H1 (cell line): ENCODE results near the gene SYNPO. TPM values are rescaled to one million over a fixed set of nuclear protein-coding genes. Genes with fewer than 3 reads are reported as not detected.

Experiments used
- CTCF ChIA-PET: fragments of 300-600 bp; sonication (Branson Sonifier 250); formaldehyde crosslinking; loops from one replicate; lab custom pipeline; 2021; ENCODE audit not compliant: partially characterized antibody; lab: Charles Lee
- POLR2A ChIA-PET: fragments of 300-600 bp; sonication (Branson Sonifier 250); formaldehyde crosslinking; loops from one replicate; lab custom pipeline; 2021; ENCODE audit warnings: inconsistent platforms; ENCODE audit not compliant: partially characterized antibody; lab: Charles Lee
- DNase-seq, 2 experiments: peaks; one replicate each; pipeline versions ENCODE4 v3.0.0 to v3.0.0-alpha.2; 2010 to 2022; ENCODE audit warnings: low spot score in 2 of 2, low read depth in 1 of 2, mixed read lengths in 1 of 2
- FAIRE-seq: peaks from 2 replicates; lab custom pipeline; 2011; peaks lifted over from hg19 to GRCh38; lab: Jason Lieb, UNC
- H2AFZ ChIP-seq: 2 replicates; pipeline ENCODE4 v1.8.1; 2012; ENCODE audit warnings: low read length, inconsistent platforms
- H2AK5ac ChIP-seq: 2 replicates; pipeline ENCODE4 v1.6.1; 2013; ENCODE audit warnings: low read depth, low read length
- H2BK120ac ChIP-seq: replicated peaks from 2 replicates; pipeline ENCODE3; 2013; ENCODE audit warnings: low read depth, low read length, inconsistent platforms
- H2BK12ac ChIP-seq: 2 replicates; pipeline ENCODE4 v1.6.1; 2013; ENCODE audit warnings: low read depth, low read length
- H2BK15ac ChIP-seq: 2 replicates; pipeline ENCODE4 v1.6.1; 2013; ENCODE audit warnings: low read length
- H2BK20ac ChIP-seq: 2 replicates; pipeline ENCODE4 v1.6.1; 2013; ENCODE audit warnings: low read length
- H2BK5ac ChIP-seq: 2 replicates; pipeline ENCODE4 v1.6.1; 2013; ENCODE audit warnings: low read depth, low read length
- H3K14ac ChIP-seq: 2 replicates; pipeline ENCODE4 v1.6.1; 2013; ENCODE audit warnings: inconsistent platforms; ENCODE audit not compliant: insufficient read length
- H3K18ac ChIP-seq: 2 replicates; pipeline ENCODE4 v1.6.1; 2013; ENCODE audit warnings: low read length; ENCODE audit errors: extremely low read depth
- H3K23ac ChIP-seq: 2 replicates; pipeline ENCODE4 v1.6.1; 2013; ENCODE audit warnings: inconsistent platforms; ENCODE audit not compliant: insufficient read length
- H3K23me2 ChIP-seq: 2 replicates; pipeline ENCODE4 v1.6.1; 2013; ENCODE audit warnings: low read depth, low read length
- H3K27ac ChIP-seq: 2 replicates; pipeline ENCODE4 v1.6.1; 2011; ENCODE audit warnings: low read depth, low read length, inconsistent platforms
- H3K27me3 ChIP-seq, 4 experiments: replicated peaks in 1 of 4; 1 replicate in 1 of 4; 2 replicates in 3 of 4; pipeline versions ENCODE4 v1.6.1 to v1.8.1; 2011 to 2013; ENCODE audit warnings: low read length in 3 of 4, mild to moderate bottlenecking in 3 of 4, inconsistent platforms in 2 of 4, mixed read lengths in 2 of 4, moderate library complexity in 1 of 4; ENCODE audit not compliant: control insufficient read depth in 3 of 4, insufficient read depth in 3 of 4; ENCODE audit errors: extremely low read depth in 1 of 4
- H3K36me3 ChIP-seq, 4 experiments: 2 replicates each; pipeline versions ENCODE4 v1.6.1 to v1.8.1; 2011 to 2013; ENCODE audit warnings: mild to moderate bottlenecking in 4 of 4, low read length in 3 of 4, moderate library complexity in 2 of 4, control low read depth in 1 of 4, inconsistent platforms in 1 of 4; ENCODE audit not compliant: insufficient read depth in 4 of 4, control insufficient read depth in 2 of 4
- H3K4ac ChIP-seq: replicated peaks from 2 replicates; pipeline ENCODE3; 2013; ENCODE audit warnings: low read length, low read depth, mixed read lengths, inconsistent platforms; ENCODE audit not compliant: insufficient read length
- H3K4me1 ChIP-seq, 4 experiments: replicated peaks in 1 of 4; 1 replicate in 1 of 4; 2 replicates in 3 of 4; pipeline versions ENCODE4 v1.6.1 to v1.8.1; 2011 to 2013; ENCODE audit warnings: low read length in 3 of 4, inconsistent platforms in 2 of 4, mixed read lengths in 1 of 4; ENCODE audit not compliant: insufficient read depth in 4 of 4, control insufficient read depth in 3 of 4
- H3K4me2 ChIP-seq, 2 experiments: 2 replicates each; pipeline versions ENCODE4 v1.6.1 to v1.8.1; 2011 to 2013; ENCODE audit warnings: low read depth in 2 of 2, low read length in 2 of 2, control low read depth in 1 of 2, inconsistent platforms in 1 of 2, mild to moderate bottlenecking in 1 of 2; ENCODE audit not compliant: insufficient read depth in 1 of 2
- H3K4me3 ChIP-seq, 4 experiments: fragments of 200-600, 300-600 bp in 1 of 4; sonication (generic), shearing (Covaris generic), sonication (Bioruptor Twin) in 1 of 4; 2 replicates each; pipeline versions ENCODE4 v1.5.1 to v1.8.1; 2011 to 2016; ENCODE audit warnings: low read length in 4 of 4, low read depth in 3 of 4, control low read depth in 2 of 4, inconsistent platforms in 2 of 4, mild to moderate bottlenecking in 2 of 4, mixed read lengths in 1 of 4, moderate library complexity in 1 of 4; ENCODE audit not compliant: insufficient read depth in 2 of 4; ENCODE audit errors: extremely low read depth in 1 of 4
- H3K56ac ChIP-seq: replicated peaks from 2 replicates; pipeline ENCODE3; 2013; ENCODE audit warnings: low read depth, mild to moderate bottlenecking, mixed read lengths, low read length, inconsistent platforms; ENCODE audit not compliant: insufficient read length
- H3K79me1 ChIP-seq: 2 replicates; pipeline ENCODE4 v1.6.1; 2013; ENCODE audit warnings: low read depth, low read length, control low read depth
- H3K79me2 ChIP-seq, 2 experiments: 2 replicates each; pipeline versions ENCODE4 v1.6.1 to v1.8.1; 2012 to 2013; ENCODE audit warnings: low read length in 2 of 2, mild to moderate bottlenecking in 2 of 2, inconsistent platforms in 1 of 2; ENCODE audit not compliant: insufficient read depth in 2 of 2, control insufficient read depth in 1 of 2
- H3K9ac ChIP-seq, 4 experiments: replicated peaks in 1 of 4; 1 replicate in 1 of 4; 2 replicates in 3 of 4; pipeline versions ENCODE4 v1.6.1 to v1.8.1; 2011 to 2013; ENCODE audit warnings: low read depth in 3 of 4, low read length in 3 of 4, control low read depth in 2 of 4, mild to moderate bottlenecking in 2 of 4, moderate library complexity in 2 of 4, inconsistent platforms in 1 of 4; ENCODE audit errors: extremely low read depth in 1 of 4
- H3K9me3 ChIP-seq, 2 experiments: 2 replicates each; pipeline versions ENCODE4 v1.6.1 to v1.8.1; 2012 to 2013; ENCODE audit warnings: mild to moderate bottlenecking in 2 of 2, moderate library complexity in 2 of 2, control low read depth in 1 of 2, inconsistent platforms in 1 of 2, low read depth in 1 of 2, low read length in 1 of 2, mixed read lengths in 1 of 2; ENCODE audit not compliant: insufficient read depth in 2 of 2
- H4K20me1 ChIP-seq, 2 experiments: replicated peaks in 1 of 2; 2 replicates each; pipeline versions ENCODE3 to v1.8.1; 2011 to 2013; ENCODE audit warnings: inconsistent platforms in 2 of 2, low read length in 2 of 2, mild to moderate bottlenecking in 1 of 2; ENCODE audit not compliant: insufficient read depth in 2 of 2, control insufficient read depth in 1 of 2
- H4K5ac ChIP-seq: 2 replicates; pipeline ENCODE4 v1.6.1; 2013; ENCODE audit warnings: low read length, low read depth, mixed read lengths, inconsistent platforms; ENCODE audit not compliant: insufficient read length
- H4K8ac ChIP-seq: 2 replicates; pipeline ENCODE4 v1.8.0; 2013; ENCODE audit warnings: mild to moderate bottlenecking, moderate library complexity, low read length, inconsistent platforms; ENCODE audit not compliant: insufficient read depth; ENCODE audit errors: extremely low read depth
- H4K91ac ChIP-seq: replicated peaks from 2 replicates; pipeline ENCODE3; 2013; ENCODE audit warnings: low read length, mixed read lengths, inconsistent platforms; ENCODE audit not compliant: insufficient read length
- ATF2 ChIP-seq: IDR thresholded peaks from 2 replicates; pipeline ENCODE4 v1.6.1; 2012; ENCODE audit warnings: low read length, inconsistent platforms
- GTF2F1 ChIP-seq: IDR thresholded peaks from 2 replicates; pipeline ENCODE4 v1.6.1; 2012; ENCODE audit warnings: low read depth, low read length, improper control_type of control experiment, borderline replicate concordance
- MAX ChIP-seq: IDR thresholded peaks from 2 replicates; pipeline ENCODE4 v1.6.1; 2012; ENCODE audit warnings: inconsistent platforms
- USF2 ChIP-seq: IDR thresholded peaks from 2 replicates; pipeline ENCODE4 v1.6.1; 2011; ENCODE audit warnings: low read length, improper control_type of control experiment
- WGBS, 2 experiments: shearing (Covaris generic) in 1 of 2; methylation state at CpG; one replicate each; pipeline versions ENCODE4 v1.1.6 to v1.1.7; 2013 to 2015; ENCODE audit warnings: low lambda C conversion rate in 2 of 2, mixed read lengths in 2 of 2, inconsistent platforms in 1 of 2, low coverage in 1 of 2, missing lambda C conversion rate in 1 of 2; ENCODE audit not compliant: insufficient replicate concordance in 2 of 2, insufficient coverage in 1 of 2, insufficient read length in 1 of 2; ENCODE audit errors: extremely low coverage in 1 of 2, missing lambda C conversion rate in 1 of 2; 5-methylcytosine and 5-hydroxymethylcytosine counted together
- polyA plus RNA-seq, 7 experiments: library from polyadenylated mRNA; depleted of rRNA in 3 of 7; stranded (reverse) in 5 of 7; unstranded in 2 of 7; fragments of >200 nt in 5 of 7; fragments of 200-250 nt in 2 of 7; gene quantifications; 1 replicate in 5 of 7; 2 replicates in 1 of 7; 4 replicates in 1 of 7; pipeline versions ENCODE4 v1.2.1 to v1.2.3, GENCODE V29; 2011 to 2013; ENCODE audit warnings: missing spikeins in 2 of 7, mixed read lengths in 2 of 7
- total RNA-seq: library from RNA; stranded (reverse); fragmentation: NEBNext Ultra II Directional; extraction: Animal tissue kit (Norgen Biotek cat#: 25700); gene quantifications from 2 replicates; pipeline ENCODE4 v1.2.1, GENCODE V29; 2021

Gene SYNPO
- total and polyA plus RNA-seq, 2 of the 8 experiments (the other 6 are each of a cell fraction or from before 2014, with no cell fraction given) = 2.3 TPM

- Histone ChIP-seq H3K9me3 (no peaks in the 10 kb centered on the region), H2AK5ac (no peak overlapping the region), H3K27me3 (no peaks in the 10 kb centered on the region), H3K18ac (no peak overlapping the region), H2BK15ac (no peak overlapping the region), H3K4me1 (peaks cover 0 to 10% (median 6%) of the 10 kb centered on the region in 4 experiments; a peak in 3 of 7 replicates), H2BK120ac (no peak overlapping the region), H4K20me1 (no peaks in the 10 kb centered on the region), H2AFZ (no peak overlapping the region), H3K27ac (no peak overlapping the region), H3K23ac (no peak overlapping the region), H3K56ac (no peak overlapping the region), H2BK20ac (no peak overlapping the region), H4K5ac (no peak overlapping the region), H3K4me3 (no peak overlapping the region), H2BK5ac (no peak overlapping the region), H3K36me3 (no peaks in the 10 kb centered on the region), H3K4me2 (no peak overlapping the region), H2BK12ac (no peak overlapping the region), H4K8ac (no peak overlapping the region), H4K91ac (no peak overlapping the region), H3K4ac (no peak overlapping the region), H3K9ac (no peak overlapping the region), H3K79me1 (no peaks in the 10 kb centered on the region), H3K79me2 (no peaks in the 10 kb centered on the region), H3K23me2 (no peaks in the 10 kb centered on the region), H3K14ac (no peak overlapping the region)
- ChIA-PET CTCF (interaction anchor here (0.9 to 8.6 kb wide), 8 partner anchors 8 to 51 kb away, joined by 3 to 72 read pairs (median 4); partner anchors contain the start of gene MYOZ3), POLR2A (no interaction called here)
- 82% methylated on average over 6 of the region's 6 CpGs; no CpG with 5 or more reads in 1 of the 2 experiments for WGBS, 2 experiments
- DNase-seq (no peak), FAIRE-seq (no peak)
- TF ChIP-seq GTF2F1 = no peak
- no peak for TF ChIP-seq MAX
- no peak for TF ChIP-seq USF2
- TF ChIP-seq ATF2 = no peak
Observed at GRCh38 chr5:150611026-150611425, 29.4 kb upstream of the SYNPO start.
